Thyroid gland (tissue), 4 donors: ENCODE results near the gene GOLGA8S. TPM values are rescaled to one million over a fixed set of nuclear protein-coding genes. Genes with fewer than 3 reads are reported as not detected.
"Not testable (repeated sequence)": the region's sequence is repeated elsewhere in the genome, so short reads cannot be mapped to it uniquely, and the experiment has no call there.

Experiments used
- DNase-seq, 2 donors: peaks; one replicate each; pipeline ENCODE4 v3.0.0-alpha.2; 2019
- H3K27ac ChIP-seq, 3 donors: fragments of 200-600 bp; sonication (generic); 1 replicate in 2 of 3; 2 replicates in 1 of 3; pipeline ENCODE4 v1.5.1; 2016 to 2019; ENCODE audit warnings: mild to moderate bottlenecking in 1 of 3, moderate library complexity in 1 of 3
- H3K27me3 ChIP-seq: fragments of 200-600 bp; sonication (generic); one replicate; pipeline ENCODE4 v1.5.1; 2019
- H3K36me3 ChIP-seq, 2 donors: fragments of 200-600 bp; sonication (generic); one replicate each; pipeline ENCODE4 v1.5.1; 2016 to 2019
- H3K4me1 ChIP-seq, 2 donors: fragments of 200-600 bp; sonication (generic); one replicate each; pipeline ENCODE4 v1.5.1; 2017 to 2019
- H3K4me3 ChIP-seq, 3 donors: fragments of 200-600 bp; sonication (generic); replicated peaks in 1 of 3; 1 replicate in 2 of 3; 2 replicates in 1 of 3; pipeline ENCODE4 v1.5.1; 2016; ENCODE audit warnings: mild to moderate bottlenecking in 1 of 3
- H3K9me3 ChIP-seq: fragments of 200-600 bp; sonication (generic); one replicate; pipeline ENCODE4 v1.5.1; 2017
- CTCF ChIP-seq, 6 experiments: fragments of 200-600 bp in 3 of 6; fragments of 450-650 bp in 3 of 6; sonication (generic) in 3 of 6; IDR thresholded peaks; one replicate each; pipeline ENCODE4 v1.5.1; 2016 to 2019; ENCODE audit warnings: antibody characterized with exemption in 6 of 6, mild to moderate bottlenecking in 2 of 6, inconsistent platforms in 1 of 6, moderate library complexity in 1 of 6
- POLR2A ChIP-seq, 2 donors: fragments of 450-650 bp; IDR thresholded peaks; one replicate each; pipeline ENCODE4 v1.6.1; 2017; ENCODE audit warnings: antibody characterized with exemption in 2 of 2, mild to moderate bottlenecking in 2 of 2, moderate library complexity in 1 of 2
- WGBS, 2 donors: methylation state at CpG; one replicate each; pipeline ENCODE4 v1.1.5; 2017; 5-methylcytosine and 5-hydroxymethylcytosine counted together
- intact Hi-C: fragments of 100-400 bp; cut with DNase I; formaldehyde crosslinking; loops from one replicate; pipeline ENCODE4 v1.15.1; 2023
- total RNA-seq, 4 donors: library from RNA; depleted of rRNA; stranded (reverse); fragments of >200 nt; gene quantifications; one replicate each; pipeline ENCODE4 v1.2.3, GENCODE V29; 2016

GOLGA8S gene
- total RNA-seq, 4 donors from 2014 or later, result 1.9 to 3.1 (median 2.4) TPM

GRCh38 chr15:23385886-23386430 is 31.4 kb downstream of the GOLGA8S start:
- Histone ChIP-seq H3K4me1 (no peaks in the 10 kb centered on the region), H3K4me3 (no peak overlapping the region), H3K27ac (no peak overlapping the region), H3K9me3 (no peaks in the 10 kb centered on the region), H3K36me3 (no peaks in the 10 kb centered on the region), H3K27me3 (no peaks in the 10 kb centered on the region)
- TF ChIP-seq POLR2A (IDR thresholded peaks at IDR 0.05) (no peak), CTCF (IDR thresholded peaks at IDR 0.05) (no peak)
- intact Hi-C loops, result no loop called here
- WGBS, 2 donors, result 79 to 81% methylated on average over 11 of the region's 11 CpGs
- no peak for DNase-seq

GRCh38 chr15:23387621-23388190 is 33.2 kb downstream of the GOLGA8S start:
- no peaks in the 10 kb centered on the region for H3K4me1 ChIP-seq
- H3K4me3 ChIP-seq, result no peak overlapping the region
- H3K27ac ChIP-seq, result no peak overlapping the region
- 67 to 71% methylated on average over 5 to 6 of the region's 6 CpGs for WGBS, 2 donors
- intact Hi-C loops, result no loop called here
- H3K36me3 ChIP-seq, result no peaks in the 10 kb centered on the region
- DNase-seq, result no peak
- H3K9me3 ChIP-seq, result no peaks in the 10 kb centered on the region
- H3K27me3 ChIP-seq, result no peaks in the 10 kb centered on the region
- TF ChIP-seq CTCF (IDR thresholded peaks at IDR 0.05) (no peak), POLR2A (IDR thresholded peaks at IDR 0.05) (no peak)

- 73% methylated on average over 12 to 15 of the region's 15 CpGs for WGBS, 2 donors
- Histone ChIP-seq H3K4me3 (no peak overlapping the region), H3K9me3 (no peaks in the 10 kb centered on the region), H3K27me3 (no peaks in the 10 kb centered on the region), H3K4me1 (no peaks in the 10 kb centered on the region), H3K27ac (no peak overlapping the region), H3K36me3 (no peaks in the 10 kb centered on the region)
- no peak for DNase-seq
- intact Hi-C loops, result no loop called here
- no peak for TF ChIP-seq POLR2A (IDR thresholded peaks at IDR 0.05)
- TF ChIP-seq CTCF (IDR thresholded peaks at IDR 0.05), result no peak
Measured at GRCh38 chr15:23395030-23395692, 40.6 kb downstream of the GOLGA8S start.

GRCh38 chr15:23395832-23396231 is 41.3 kb downstream of the GOLGA8S start:
- intact Hi-C loops, result no loop called here
- no peaks in the 10 kb centered on the region for H3K36me3 ChIP-seq
- H3K4me1 ChIP-seq, result no peaks in the 10 kb centered on the region
- no peaks in the 10 kb centered on the region for H3K27me3 ChIP-seq
- H3K4me3 ChIP-seq, result no peak overlapping the region
- no peak for DNase-seq
- no peaks in the 10 kb centered on the region for H3K9me3 ChIP-seq
- TF ChIP-seq POLR2A (IDR thresholded peaks at IDR 0.05) (no peak), CTCF (IDR thresholded peaks at IDR 0.05) (no peak)
- WGBS, 2 donors, result 82 to 85% methylated on average over 5 of the region's 5 CpGs
- no peak overlapping the region for H3K27ac ChIP-seq

GRCh38 chr15:23397779-23398178 is 43.2 kb downstream of the GOLGA8S start:
- no peak for DNase-seq
- Histone ChIP-seq H3K9me3 (no peaks in the 10 kb centered on the region), H3K36me3 (no peaks in the 10 kb centered on the region), H3K27ac (no peak overlapping the region), H3K27me3 (no peaks in the 10 kb centered on the region), H3K4me1 (no peaks in the 10 kb centered on the region), H3K4me3 (no peak overlapping the region)
- WGBS, 2 donors, result 76 to 84% methylated on average over 7 of the region's 7 CpGs
- intact Hi-C loops, result no loop called here
- TF ChIP-seq CTCF (IDR thresholded peaks at IDR 0.05) (no peak), POLR2A (IDR thresholded peaks at IDR 0.05) (no peak)

- H3K9me3 ChIP-seq, H3K27me3 ChIP-seq, H3K36me3 ChIP-seq, H3K4me1 ChIP-seq, intact Hi-C loops, DNase-seq, H3K27ac ChIP-seq, H3K4me3 ChIP-seq: not testable (repeated sequence)
- WGBS, 2 donors, result 88 to 91% methylated on average over 4 of the region's 4 CpGs
Measured at GRCh38 chr15:23398357-23398756, 43.8 kb downstream of the GOLGA8S start.

- H3K4me3 ChIP-seq, DNase-seq, H3K27ac ChIP-seq, H3K27me3 ChIP-seq, H3K4me1 ChIP-seq, intact Hi-C loops, H3K36me3 ChIP-seq, H3K9me3 ChIP-seq: not testable (repeated sequence)
- WGBS, 2 donors, result 65 to 85% methylated on average over 5 of the region's 5 CpGs
Measured at GRCh38 chr15:23399207-23399606, 44.7 kb downstream of the GOLGA8S start.
